H1 (cell line): Measurements from ENCODE around the gene ITPR1. TPM values are rescaled to one million over a fixed set of nuclear protein-coding genes. Genes with fewer than 3 reads are reported as not detected.

Source experiments
- CTCF ChIA-PET: fragments of 300-600 bp; sonication (Branson Sonifier 250); formaldehyde crosslinking; loops from one replicate; lab custom pipeline; 2021; ENCODE audit not compliant: partially characterized antibody; lab: Charles Lee
- POLR2A ChIA-PET: fragments of 300-600 bp; sonication (Branson Sonifier 250); formaldehyde crosslinking; loops from one replicate; lab custom pipeline; 2021; ENCODE audit warnings: inconsistent platforms; ENCODE audit not compliant: partially characterized antibody; lab: Charles Lee
- DNase-seq, 2 experiments: peaks; one replicate each; pipeline versions ENCODE4 v3.0.0 to v3.0.0-alpha.2; 2010 to 2022; ENCODE audit warnings: low spot score in 2 of 2, low read depth in 1 of 2, mixed read lengths in 1 of 2
- FAIRE-seq: peaks from 2 replicates; lab custom pipeline; 2011; peaks lifted over from hg19 to GRCh38; lab: Jason Lieb, UNC
- H2AFZ ChIP-seq: 2 replicates; pipeline ENCODE4 v1.8.1; 2012; ENCODE audit warnings: low read length, inconsistent platforms
- H2AK5ac ChIP-seq: 2 replicates; pipeline ENCODE4 v1.6.1; 2013; ENCODE audit warnings: low read depth, low read length
- H2BK120ac ChIP-seq: replicated peaks from 2 replicates; pipeline ENCODE3; 2013; ENCODE audit warnings: low read depth, low read length, inconsistent platforms
- H2BK12ac ChIP-seq: 2 replicates; pipeline ENCODE4 v1.6.1; 2013; ENCODE audit warnings: low read depth, low read length
- H2BK15ac ChIP-seq: 2 replicates; pipeline ENCODE4 v1.6.1; 2013; ENCODE audit warnings: low read length
- H2BK20ac ChIP-seq: 2 replicates; pipeline ENCODE4 v1.6.1; 2013; ENCODE audit warnings: low read length
- H2BK5ac ChIP-seq: 2 replicates; pipeline ENCODE4 v1.6.1; 2013; ENCODE audit warnings: low read depth, low read length
- H3K14ac ChIP-seq: 2 replicates; pipeline ENCODE4 v1.6.1; 2013; ENCODE audit warnings: inconsistent platforms; ENCODE audit not compliant: insufficient read length
- H3K18ac ChIP-seq: 2 replicates; pipeline ENCODE4 v1.6.1; 2013; ENCODE audit warnings: low read length; ENCODE audit errors: extremely low read depth
- H3K23ac ChIP-seq: 2 replicates; pipeline ENCODE4 v1.6.1; 2013; ENCODE audit warnings: inconsistent platforms; ENCODE audit not compliant: insufficient read length
- H3K23me2 ChIP-seq: 2 replicates; pipeline ENCODE4 v1.6.1; 2013; ENCODE audit warnings: low read depth, low read length
- H3K27ac ChIP-seq: 2 replicates; pipeline ENCODE4 v1.6.1; 2011; ENCODE audit warnings: low read depth, low read length, inconsistent platforms
- H3K27me3 ChIP-seq, 4 experiments: replicated peaks in 1 of 4; 1 replicate in 1 of 4; 2 replicates in 3 of 4; pipeline versions ENCODE4 v1.6.1 to v1.8.1; 2011 to 2013; ENCODE audit warnings: low read length in 3 of 4, mild to moderate bottlenecking in 3 of 4, inconsistent platforms in 2 of 4, mixed read lengths in 2 of 4, moderate library complexity in 1 of 4; ENCODE audit not compliant: control insufficient read depth in 3 of 4, insufficient read depth in 3 of 4; ENCODE audit errors: extremely low read depth in 1 of 4
- H3K36me3 ChIP-seq, 4 experiments: 2 replicates each; pipeline versions ENCODE4 v1.6.1 to v1.8.1; 2011 to 2013; ENCODE audit warnings: mild to moderate bottlenecking in 4 of 4, low read length in 3 of 4, moderate library complexity in 2 of 4, control low read depth in 1 of 4, inconsistent platforms in 1 of 4; ENCODE audit not compliant: insufficient read depth in 4 of 4, control insufficient read depth in 2 of 4
- H3K4ac ChIP-seq: replicated peaks from 2 replicates; pipeline ENCODE3; 2013; ENCODE audit warnings: low read length, low read depth, mixed read lengths, inconsistent platforms; ENCODE audit not compliant: insufficient read length
- H3K4me1 ChIP-seq, 4 experiments: replicated peaks in 1 of 4; 1 replicate in 1 of 4; 2 replicates in 3 of 4; pipeline versions ENCODE4 v1.6.1 to v1.8.1; 2011 to 2013; ENCODE audit warnings: low read length in 3 of 4, inconsistent platforms in 2 of 4, mixed read lengths in 1 of 4; ENCODE audit not compliant: insufficient read depth in 4 of 4, control insufficient read depth in 3 of 4
- H3K4me2 ChIP-seq, 2 experiments: 2 replicates each; pipeline versions ENCODE4 v1.6.1 to v1.8.1; 2011 to 2013; ENCODE audit warnings: low read depth in 2 of 2, low read length in 2 of 2, control low read depth in 1 of 2, inconsistent platforms in 1 of 2, mild to moderate bottlenecking in 1 of 2; ENCODE audit not compliant: insufficient read depth in 1 of 2
- H3K4me3 ChIP-seq, 4 experiments: fragments of 200-600, 300-600 bp in 1 of 4; sonication (generic), shearing (Covaris generic), sonication (Bioruptor Twin) in 1 of 4; 2 replicates each; pipeline versions ENCODE4 v1.5.1 to v1.8.1; 2011 to 2016; ENCODE audit warnings: low read length in 4 of 4, low read depth in 3 of 4, control low read depth in 2 of 4, inconsistent platforms in 2 of 4, mild to moderate bottlenecking in 2 of 4, mixed read lengths in 1 of 4, moderate library complexity in 1 of 4; ENCODE audit not compliant: insufficient read depth in 2 of 4; ENCODE audit errors: extremely low read depth in 1 of 4
- H3K56ac ChIP-seq: replicated peaks from 2 replicates; pipeline ENCODE3; 2013; ENCODE audit warnings: low read depth, mild to moderate bottlenecking, mixed read lengths, low read length, inconsistent platforms; ENCODE audit not compliant: insufficient read length
- H3K79me1 ChIP-seq: 2 replicates; pipeline ENCODE4 v1.6.1; 2013; ENCODE audit warnings: low read depth, low read length, control low read depth
- H3K79me2 ChIP-seq, 2 experiments: 2 replicates each; pipeline versions ENCODE4 v1.6.1 to v1.8.1; 2012 to 2013; ENCODE audit warnings: low read length in 2 of 2, mild to moderate bottlenecking in 2 of 2, inconsistent platforms in 1 of 2; ENCODE audit not compliant: insufficient read depth in 2 of 2, control insufficient read depth in 1 of 2
- H3K9ac ChIP-seq, 4 experiments: replicated peaks in 1 of 4; 1 replicate in 1 of 4; 2 replicates in 3 of 4; pipeline versions ENCODE4 v1.6.1 to v1.8.1; 2011 to 2013; ENCODE audit warnings: low read depth in 3 of 4, low read length in 3 of 4, control low read depth in 2 of 4, mild to moderate bottlenecking in 2 of 4, moderate library complexity in 2 of 4, inconsistent platforms in 1 of 4; ENCODE audit errors: extremely low read depth in 1 of 4
- H3K9me3 ChIP-seq, 2 experiments: 2 replicates each; pipeline versions ENCODE4 v1.6.1 to v1.8.1; 2012 to 2013; ENCODE audit warnings: mild to moderate bottlenecking in 2 of 2, moderate library complexity in 2 of 2, control low read depth in 1 of 2, inconsistent platforms in 1 of 2, low read depth in 1 of 2, low read length in 1 of 2, mixed read lengths in 1 of 2; ENCODE audit not compliant: insufficient read depth in 2 of 2
- H4K20me1 ChIP-seq, 2 experiments: replicated peaks in 1 of 2; 2 replicates each; pipeline versions ENCODE3 to v1.8.1; 2011 to 2013; ENCODE audit warnings: inconsistent platforms in 2 of 2, low read length in 2 of 2, mild to moderate bottlenecking in 1 of 2; ENCODE audit not compliant: insufficient read depth in 2 of 2, control insufficient read depth in 1 of 2
- H4K5ac ChIP-seq: 2 replicates; pipeline ENCODE4 v1.6.1; 2013; ENCODE audit warnings: low read length, low read depth, mixed read lengths, inconsistent platforms; ENCODE audit not compliant: insufficient read length
- H4K8ac ChIP-seq: 2 replicates; pipeline ENCODE4 v1.8.0; 2013; ENCODE audit warnings: mild to moderate bottlenecking, moderate library complexity, low read length, inconsistent platforms; ENCODE audit not compliant: insufficient read depth; ENCODE audit errors: extremely low read depth
- H4K91ac ChIP-seq: replicated peaks from 2 replicates; pipeline ENCODE3; 2013; ENCODE audit warnings: low read length, mixed read lengths, inconsistent platforms; ENCODE audit not compliant: insufficient read length
- ATF3 ChIP-seq: IDR thresholded peaks from 2 replicates; pipeline ENCODE4 v1.6.1; 2011; ENCODE audit warnings: low read depth, mild to moderate bottlenecking, low read length; ENCODE audit not compliant: insufficient read depth
- BACH1 ChIP-seq: IDR thresholded peaks from 2 replicates; pipeline ENCODE4 v1.6.1; 2012; ENCODE audit warnings: low read length, improper control_type of control experiment
- BCL11A ChIP-seq, 2 experiments: IDR thresholded peaks; one replicate each; pipeline ENCODE4 v1.6.1; 2011; ENCODE audit warnings: low read depth in 2 of 2, low read length in 2 of 2, mild to moderate bottlenecking in 2 of 2
- CBX8 ChIP-seq: fragments of 300-800, 300-1000 bp; sonication (generic); IDR thresholded peaks from 2 replicates; pipeline ENCODE4 v1.7.1; 2016; ENCODE audit warnings: low read depth, low read length, borderline replicate concordance
- CEBPB ChIP-seq: IDR thresholded peaks from 2 replicates; pipeline ENCODE4 v1.6.1; 2012; ENCODE audit warnings: low read depth, low read length
- CHD1 ChIP-seq: IDR thresholded peaks from 2 replicates; pipeline ENCODE4 v1.6.1; 2012; ENCODE audit warnings: low read depth, low read length, improper control_type of control experiment
- EZH2 ChIP-seq: fragments of 200-600 bp; sonication (generic); IDR thresholded peaks from 2 replicates; pipeline ENCODE4 v1.7.1; 2012; ENCODE audit warnings: low read depth, mild to moderate bottlenecking, moderate library complexity, low read length, inconsistent platforms; ENCODE audit not compliant: severe bottlenecking
- FOSL1 ChIP-seq: IDR thresholded peaks from 2 replicates; pipeline ENCODE4 v1.6.1; 2011; ENCODE audit warnings: mild to moderate bottlenecking, low read depth, low read length, moderate library complexity; ENCODE audit not compliant: insufficient read depth
- POLR2A ChIP-seq, 2 experiments: IDR thresholded peaks; 1 replicate in 1 of 2; 2 replicates in 1 of 2; pipeline ENCODE4 v1.6.1; 2011; ENCODE audit warnings: low read depth in 2 of 2, low read length in 2 of 2, mild to moderate bottlenecking in 2 of 2; ENCODE audit errors: control extremely low read depth in 1 of 2
- SIN3A ChIP-seq, 2 experiments: IDR thresholded peaks in 1 of 2; conservative IDR thresholded peaks in 1 of 2; 2 replicates each; pipeline ENCODE4 v1.6.1; 2011 to 2012; ENCODE audit warnings: low read length in 2 of 2, improper control_type of control experiment in 1 of 2, low read depth in 1 of 2, mild to moderate bottlenecking in 1 of 2
- SIRT6 ChIP-seq: IDR thresholded peaks from one replicate; pipeline ENCODE4 v1.7.1; 2012; ENCODE audit warnings: low read length, inconsistent platforms
- TBP ChIP-seq: IDR thresholded peaks from 2 replicates; pipeline ENCODE4 v1.6.1; 2011; ENCODE audit warnings: low read depth, low read length, improper control_type of control experiment
- YY1 ChIP-seq: IDR thresholded peaks from 2 replicates; pipeline ENCODE4 v1.6.1; 2011; ENCODE audit warnings: low read depth, mild to moderate bottlenecking, low read length
- WGBS, 2 experiments: shearing (Covaris generic) in 1 of 2; methylation state at CpG; one replicate each; pipeline versions ENCODE4 v1.1.6 to v1.1.7; 2013 to 2015; ENCODE audit warnings: low lambda C conversion rate in 2 of 2, mixed read lengths in 2 of 2, inconsistent platforms in 1 of 2, low coverage in 1 of 2, missing lambda C conversion rate in 1 of 2; ENCODE audit not compliant: insufficient replicate concordance in 2 of 2, insufficient coverage in 1 of 2, insufficient read length in 1 of 2; ENCODE audit errors: extremely low coverage in 1 of 2, missing lambda C conversion rate in 1 of 2; 5-methylcytosine and 5-hydroxymethylcytosine counted together
- polyA plus RNA-seq, 7 experiments: library from polyadenylated mRNA; depleted of rRNA in 3 of 7; stranded (reverse) in 5 of 7; unstranded in 2 of 7; fragments of >200 nt in 5 of 7; fragments of 200-250 nt in 2 of 7; gene quantifications; 1 replicate in 5 of 7; 2 replicates in 1 of 7; 4 replicates in 1 of 7; pipeline versions ENCODE4 v1.2.1 to v1.2.3, GENCODE V29; 2011 to 2013; ENCODE audit warnings: missing spikeins in 2 of 7, mixed read lengths in 2 of 7
- total RNA-seq: library from RNA; stranded (reverse); fragmentation: NEBNext Ultra II Directional; extraction: Animal tissue kit (Norgen Biotek cat#: 25700); gene quantifications from 2 replicates; pipeline ENCODE4 v1.2.1, GENCODE V29; 2021

The ITPR1 gene
- total and polyA plus RNA-seq, 2 of the 8 experiments (the other 6 are each of a cell fraction or from before 2014, with no cell fraction given), result 2.5 to 16.3 TPM

- Histone ChIP-seq H3K14ac (no peak overlapping the region), H3K9ac (no peak overlapping the region), H4K91ac (no peak overlapping the region), H3K18ac (no peak overlapping the region), H2BK12ac (no peak overlapping the region; the same call in 1 of the 2 replicates), H2AK5ac (no peak overlapping the region), H4K20me1 (no peaks in the 10 kb centered on the region), H2BK20ac (no peak overlapping the region), H3K36me3 (no peaks in the 10 kb centered on the region), H3K4me3 (no peak overlapping the region), H2AFZ (no peak overlapping the region), H2BK15ac (no peak overlapping the region), H3K79me1 (no peaks in the 10 kb centered on the region; the same call in 1 of the 2 replicates), H3K23me2 (peaks cover 2% of the 10 kb centered on the region; the same call in 1 of the 2 replicates), H3K4me2 (no peak overlapping the region), H4K8ac (no peak overlapping the region), H3K23ac (no peak overlapping the region), H3K4ac (no peak overlapping the region), H2BK120ac (no peak overlapping the region), H3K27ac (no peak overlapping the region), H2BK5ac (no peak overlapping the region), H3K9me3 (no peaks in the 10 kb centered on the region), H3K4me1 (peaks cover 0 to 2% (median 0%) of the 10 kb centered on the region in 4 experiments; a peak in 1 of 7 replicates), H4K5ac (no peak overlapping the region), H3K79me2 (no peaks in the 10 kb centered on the region), H3K27me3 (no peaks in the 10 kb centered on the region), H3K56ac (no peak overlapping the region)
- no peak for DNase-seq
- ChIA-PET POLR2A (interaction anchor here (0.5 to 1.5 kb wide), 6 partner anchors 9 to 104 kb away, joined by 3 to 4 read pairs (median 3); partner anchors contain the start of gene SUMF1), CTCF (interaction anchor here (0.7 to 2.3 kb wide), 13 partner anchors 8 to 256 kb away, joined by 3 to 12 read pairs (median 4); no protein-coding TSS in a partner anchor)
- no peak for FAIRE-seq
- 86% methylated on average over 6 of the region's 7 CpGs; no CpG with 5 or more reads in 1 of the 2 experiments for WGBS, 2 experiments
- TF ChIP-seq CHD1 (no peak), CEBPB (no peak), ATF3 (no peak), BCL11A (IDR thresholded peaks at IDR 0.05; ENCODE audit: low read depth in 2 of 2, low read length in 2 of 2) (no peak), EZH2 (no peak), POLR2A (IDR thresholded peaks at IDR 0.05; ENCODE audit: control extremely low read depth in 1 of 2, low read depth in 2 of 2, low read length in 2 of 2) (no peak), TBP (no peak), SIN3A (conservative IDR thresholded peaks at IDR 0.05 in 1 of 2, IDR thresholded peaks at IDR 0.05 in 1 of 2; ENCODE audit: low read depth in 1 of 2, low read length in 2 of 2) (no peak), BACH1 (no peak), SIRT6 (no peak), YY1 (no peak), CBX8 (no peak), FOSL1 (no peak)
These were observed 77.9 kb downstream of the ITPR1 start for GRCh38 chr3:4570840-4571621.
